Progenitor cell of endocrine pancreas (in vitro differentiated cells): Measurements from ENCODE around the gene PRKAB1. TPM values are rescaled to one million over a fixed set of nuclear protein-coding genes. Genes with fewer than 3 reads are reported as not detected.

Experiments
- DNase-seq: peaks from one replicate; pipeline ENCODE4 v3.0.0; 2021; ENCODE audit warnings: low spot score; ENCODE audit not compliant: unreplicated experiment
- H3K27ac Mint-ChIP-seq: 2 replicates; pipeline ENCODE4 v1.8.0; 2021; ENCODE audit warnings: mild to moderate bottlenecking, moderate library complexity, mixed read lengths
- H3K27me3 Mint-ChIP-seq: 2 replicates; pipeline ENCODE4 v1.8.0; 2021; ENCODE audit warnings: mixed read lengths
- H3K36me3 Mint-ChIP-seq: 2 replicates; pipeline ENCODE4 v1.8.0; 2022; ENCODE audit warnings: mixed read lengths; ENCODE audit not compliant: insufficient read depth
- H3K4me1 Mint-ChIP-seq: 2 replicates; pipeline ENCODE4 v1.8.0; 2021; ENCODE audit warnings: low read depth, mixed read lengths
- H3K4me3 Mint-ChIP-seq: 2 replicates; pipeline ENCODE4 v1.8.0; 2021; ENCODE audit warnings: low read depth, mild to moderate bottlenecking, moderate library complexity, mixed read lengths
- H3K9me3 Mint-ChIP-seq: 2 replicates; pipeline ENCODE4 v1.8.0; 2021; ENCODE audit warnings: low read depth, mixed read lengths
- total RNA-seq: library from RNA; stranded (reverse); gene quantifications from 2 replicates; pipeline ENCODE4 v1.2.1, GENCODE V29; 2021
- TF ChIP-seq, protein P1 (sequence below): fragments of 200-600 bp; sonication (generic); IDR thresholded peaks from one replicate; pipeline ENCODE4 v1.5.0; 2021; ENCODE audit warnings: antibody characterized with exemption, mild to moderate bottlenecking; ENCODE audit not compliant: unreplicated experiment

Gene PRKAB1
- total RNA-seq, 1 donor from 2014 or later = 41.3 TPM

DNA sequence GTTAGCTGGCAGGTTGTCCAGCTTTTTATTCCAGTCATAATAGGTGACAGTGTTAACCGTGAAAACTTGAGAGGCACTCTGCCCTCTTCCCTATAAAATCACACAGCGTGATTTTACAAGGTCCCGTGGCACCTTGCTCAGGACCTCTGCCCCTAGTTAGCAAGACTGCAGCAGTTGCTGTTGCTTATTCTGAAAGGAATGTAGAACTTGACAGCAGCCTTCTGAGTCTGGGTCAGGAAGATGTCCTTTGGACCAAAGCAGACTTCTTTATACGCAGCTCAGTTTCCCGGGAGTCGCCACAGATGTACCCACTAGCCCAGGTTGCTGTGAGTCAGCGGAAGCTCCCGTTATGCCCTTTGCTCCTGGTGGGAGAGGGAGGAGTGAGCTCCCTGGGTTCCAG is 13.2 kb downstream of the PRKAB1 start:
- Mint-ChIP-seq H3K4me3 (no peak overlapping the region), H3K27ac (no peak overlapping the region), H3K9me3 (no peaks in the 10 kb centered on the region), H3K4me1 (peaks cover 29% of the 10 kb centered on the region), H3K27me3 (no peaks in the 10 kb centered on the region), H3K36me3 (peaks cover 37% of the 10 kb centered on the region)
- TF ChIP-seq, protein P1, sequence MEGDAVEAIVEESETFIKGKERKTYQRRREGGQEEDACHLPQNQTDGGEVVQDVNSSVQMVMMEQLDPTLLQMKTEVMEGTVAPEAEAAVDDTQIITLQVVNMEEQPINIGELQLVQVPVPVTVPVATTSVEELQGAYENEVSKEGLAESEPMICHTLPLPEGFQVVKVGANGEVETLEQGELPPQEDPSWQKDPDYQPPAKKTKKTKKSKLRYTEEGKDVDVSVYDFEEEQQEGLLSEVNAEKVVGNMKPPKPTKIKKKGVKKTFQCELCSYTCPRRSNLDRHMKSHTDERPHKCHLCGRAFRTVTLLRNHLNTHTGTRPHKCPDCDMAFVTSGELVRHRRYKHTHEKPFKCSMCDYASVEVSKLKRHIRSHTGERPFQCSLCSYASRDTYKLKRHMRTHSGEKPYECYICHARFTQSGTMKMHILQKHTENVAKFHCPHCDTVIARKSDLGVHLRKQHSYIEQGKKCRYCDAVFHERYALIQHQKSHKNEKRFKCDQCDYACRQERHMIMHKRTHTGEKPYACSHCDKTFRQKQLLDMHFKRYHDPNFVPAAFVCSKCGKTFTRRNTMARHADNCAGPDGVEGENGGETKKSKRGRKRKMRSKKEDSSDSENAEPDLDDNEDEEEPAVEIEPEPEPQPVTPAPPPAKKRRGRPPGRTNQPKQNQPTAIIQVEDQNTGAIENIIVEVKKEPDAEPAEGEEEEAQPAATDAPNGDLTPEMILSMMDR = no peak
- DNase-seq = no peak

DNA sequence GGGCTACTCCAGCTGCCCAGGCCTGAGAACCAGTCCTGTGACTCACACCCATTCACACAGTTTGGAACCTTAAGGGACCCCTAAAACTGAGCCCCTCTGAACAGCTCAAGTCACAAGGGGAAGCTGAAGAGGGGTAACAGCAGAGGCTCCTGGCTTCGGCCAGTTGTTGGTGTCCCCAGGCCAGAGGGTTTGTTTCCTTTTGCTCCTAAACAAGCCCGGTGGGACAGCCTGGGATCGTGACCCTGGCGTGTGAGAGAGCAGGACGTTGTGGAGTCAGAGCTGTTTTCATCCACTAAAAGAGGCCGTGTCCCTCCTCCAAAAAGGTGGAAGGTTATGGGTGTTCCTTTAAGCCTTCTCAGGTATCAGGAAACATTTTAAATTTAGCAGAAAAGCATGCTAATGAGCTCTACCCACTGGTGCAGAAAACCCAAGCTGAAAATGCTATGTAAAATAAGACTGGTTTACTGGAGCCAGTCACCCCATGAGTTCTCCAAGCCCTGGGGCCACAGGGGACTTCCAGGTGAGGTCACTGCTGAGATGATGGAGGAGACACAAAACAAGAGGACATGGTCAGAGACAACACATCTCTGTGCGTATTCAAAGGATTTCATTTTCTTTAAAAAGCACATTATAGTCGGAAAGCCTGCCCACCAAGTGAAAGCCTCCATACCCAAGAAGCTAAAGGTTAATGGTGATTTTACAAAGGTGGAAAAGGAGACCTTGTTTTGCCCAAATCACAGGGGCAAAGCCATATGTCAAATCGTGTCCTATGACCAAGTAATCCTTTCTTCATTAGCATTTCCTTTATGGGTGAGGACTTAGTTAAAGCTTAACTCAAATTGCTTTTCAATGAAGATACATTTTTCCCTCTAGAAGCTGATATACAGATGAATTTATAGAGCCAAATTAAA is 14.1 kb downstream of the PRKAB1 start:
- TF ChIP-seq, protein P1 = no peak
- H3K9me3 Mint-ChIP-seq = no peaks in the 10 kb centered on the region
- H3K4me3 Mint-ChIP-seq = no peak overlapping the region
- peaks cover 29% of the 10 kb centered on the region for H3K4me1 Mint-ChIP-seq
- no peak overlapping the region for H3K27ac Mint-ChIP-seq
- no peaks in the 10 kb centered on the region for H3K27me3 Mint-ChIP-seq
- H3K36me3 Mint-ChIP-seq = peaks cover 32% of the 10 kb centered on the region
- DNase-seq = no peak

DNA sequence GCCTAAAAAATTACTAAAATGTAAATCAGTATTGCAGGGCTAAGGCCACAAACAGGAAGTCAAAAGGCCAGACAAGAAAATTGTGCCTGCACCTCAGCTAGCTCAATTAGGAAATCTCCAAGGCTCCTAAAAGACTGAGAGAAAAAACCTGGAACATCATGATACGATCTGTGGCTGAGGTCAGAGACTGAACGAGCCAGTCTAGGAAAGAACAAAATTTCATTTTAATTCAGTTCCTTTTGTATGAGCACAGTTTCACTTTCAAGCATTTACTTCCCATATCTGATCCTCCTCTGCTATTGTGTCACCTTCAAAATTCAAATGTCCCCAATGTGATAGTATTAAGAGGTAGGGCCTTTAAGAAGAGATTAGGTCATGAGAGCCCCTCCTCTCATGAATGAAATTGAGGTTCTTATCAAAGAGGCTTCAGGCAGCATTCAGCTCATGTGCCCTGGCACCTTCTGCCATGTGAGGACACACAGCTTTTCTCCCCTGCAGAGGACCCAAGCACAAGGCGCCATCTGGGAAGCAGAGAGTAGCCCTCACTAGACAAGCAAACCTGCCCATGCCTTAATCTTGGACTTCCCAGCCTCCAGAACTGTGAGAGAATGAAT is 14.8 kb downstream of the PRKAB1 start:
- Mint-ChIP-seq H3K4me1 (peaks cover 29% of the 10 kb centered on the region), H3K36me3 (peaks cover 31% of the 10 kb centered on the region), H3K27ac (peak overlapping the region; percentile 16), H3K9me3 (no peaks in the 10 kb centered on the region), H3K4me3 (no peak overlapping the region), H3K27me3 (no peaks in the 10 kb centered on the region)
- TF ChIP-seq, protein P1 = no peak
- DNase-seq = no peak

DNA sequence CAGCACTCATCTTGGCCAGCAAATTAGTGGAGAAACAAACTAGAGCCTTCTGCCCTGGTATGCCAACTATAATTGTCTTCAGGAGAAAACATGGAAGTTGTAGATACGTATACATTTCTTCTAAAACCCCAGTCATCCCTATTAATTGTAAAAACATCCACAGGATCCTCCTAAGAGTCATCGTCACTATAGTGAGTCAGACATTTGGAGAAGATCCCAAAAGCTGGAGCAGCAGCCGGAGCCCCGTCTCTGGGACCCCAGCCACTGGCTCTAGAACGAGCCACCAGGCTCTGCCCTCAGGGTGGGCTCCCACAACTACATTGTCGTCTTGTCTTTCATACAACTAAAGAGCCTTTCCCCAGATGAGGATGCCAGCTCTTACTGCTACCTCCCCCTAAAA is 15.5 kb downstream of the PRKAB1 start:
- no peaks in the 10 kb centered on the region for H3K27me3 Mint-ChIP-seq
- H3K36me3 Mint-ChIP-seq = peaks cover 26% of the 10 kb centered on the region
- H3K9me3 Mint-ChIP-seq = no peaks in the 10 kb centered on the region
- H3K4me3 Mint-ChIP-seq = no peak overlapping the region
- TF ChIP-seq, protein P1 = no peak
- H3K4me1 Mint-ChIP-seq = peaks cover 29% of the 10 kb centered on the region
- DNase-seq = no peak
- peak overlapping the region; percentile 63 for H3K27ac Mint-ChIP-seq

DNA sequence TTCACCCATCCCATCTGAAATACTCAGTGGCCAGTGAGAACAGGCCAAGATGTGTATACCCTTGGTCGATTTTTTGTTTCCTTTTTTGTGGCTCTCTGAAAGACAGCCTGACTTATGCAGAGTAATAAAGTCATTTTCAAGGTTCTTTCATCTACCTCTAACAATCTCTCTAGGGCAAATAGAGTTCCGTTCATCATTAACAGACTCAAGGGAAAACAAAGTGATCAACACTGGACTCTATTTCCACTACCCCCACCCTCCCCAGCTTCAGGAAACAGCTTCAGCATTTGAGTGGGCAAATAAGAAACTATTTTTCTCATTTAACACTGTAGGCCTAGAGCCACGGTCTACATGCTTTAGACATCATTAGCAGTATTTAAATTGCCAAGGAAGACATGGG is 15.9 kb downstream of the PRKAB1 start:
- TF ChIP-seq, protein P1 = no peak
- Mint-ChIP-seq H3K4me3 (no peak overlapping the region), H3K27me3 (no peaks in the 10 kb centered on the region), H3K36me3 (peaks cover 24% of the 10 kb centered on the region), H3K9me3 (no peaks in the 10 kb centered on the region), H3K27ac (peak overlapping the region; percentile 63), H3K4me1 (peaks cover 29% of the 10 kb centered on the region)
- no peak for DNase-seq
